Pancreas (tissue), 10 donors: Measurements from ENCODE around the gene CPNE7. TPM values are rescaled to one million over a fixed set of nuclear protein-coding genes. Genes with fewer than 3 reads are reported as not detected.

Experiments
- ATAC-seq, 4 donors: fragments of 200-7000 bp; cut with Tn5 transposase; one replicate each; pipeline versions ENCODE4 v1.8.0 to v1.9.1; 2020; ENCODE audit warnings: mild to moderate bottlenecking in 4 of 4, moderate library complexity in 4 of 4
- DNase-seq, 6 donors: peaks; one replicate each; pipeline ENCODE4 v3.0.0-alpha.2; 2020
- FAIRE-seq: peaks from 2 replicates; lab custom pipeline; 2012; peaks lifted over from hg19 to GRCh38; lab: Jason Lieb, UNC
- H3K27ac ChIP-seq, 4 donors: fragments of 200-600 bp; sonication (generic); 1 replicate in 3 of 4; 2 replicates in 1 of 4; pipeline versions ENCODE4 v1.5.0 to v1.8.0; 2020
- H3K27me3 ChIP-seq, 4 donors: fragments of 200-600 bp; one replicate each; pipeline ENCODE4 v1.8.0; 2021
- H3K36me3 ChIP-seq, 3 donors: fragments of 200-600 bp; sonication (generic) in 1 of 3; one replicate each; pipeline versions ENCODE4 v1.5.0 to v1.8.0; 2020 to 2021
- H3K4me1 ChIP-seq, 3 donors: fragments of 200-600 bp; one replicate each; pipeline ENCODE4 v1.8.0; 2021
- H3K4me3 ChIP-seq, 4 donors: fragments of 200-600 bp; sonication (generic) in 2 of 4; one replicate each; pipeline versions ENCODE4 v1.5.0 to v1.8.0; 2020 to 2021
- H3K9me3 ChIP-seq, 4 donors: fragments of 200-600 bp; one replicate each; pipeline ENCODE4 v1.8.0; 2021
- WGBS, 2 donors: extraction: QIAGEN DNeasy Blood & Tissue Kit; methylation state at CpG; one replicate each; pipeline ENCODE4 v1.1.7; 2013; 5-methylcytosine and 5-hydroxymethylcytosine counted together
- intact Hi-C, 3 donors: fragments of 100-400 bp; cut with DNase I; formaldehyde crosslinking; loops; one replicate each; pipeline versions ENCODE4 v1.11.1 to v1.14.2; 2022
- polyA plus RNA-seq, 2 donors: library from polyadenylated mRNA; stranded (reverse); fragments of 200-250 nt; gene quantifications; one replicate each; pipeline ENCODE4 v1.2.3, GENCODE V29; 2013
- total RNA-seq, 6 donors: library from RNA; stranded (reverse); fragmentation: NEBNext Ultra II Directional in 4 of 6; extraction: Animal tissue kit (Norgen Biotek cat#: 25700) in 4 of 6; gene quantifications; one replicate each; pipeline versions ENCODE4 v1.2.1 to v1.2.4, GENCODE V29; 2021 to 2023
- TF ChIP-seq, protein P1 (sequence below), 4 donors: fragments of 200-600 bp; sonication (generic) in 3 of 4; IDR thresholded peaks; one replicate each; pipeline versions ENCODE4 v1.5.0 to v1.8.0; 2021; ENCODE audit warnings: antibody characterized with exemption in 4 of 4
- donor health status: healthy with polysubstance abuse.
- donor health status: DM: no; HTN: no; CAD: no; lungs with moderate emphysema.
- donor health status: DM: no; HTN: no; CAD: no.
- donor health status: control.
- donor health status: control.
- donor health status: Bipolar disorder and iron deficiency.
- donor health status: DM: yes; HTN: yes; CAD: no.
- donor health status: DM: no; HTN: no; CAD: no.
- donor health status: DM: no; HTN: no; CAD: no.
- donor health status: DM: yes; HTN: yes; CAD: no.

The CPNE7 gene
- total RNA-seq (1 to 10 TPM in 2 of 6 donors, under 1 TPM in 4; 0.12 to 1.6 (median 0.70) TPM), polyA plus RNA-seq (1 to 10 TPM; 3.8 to 4.5 TPM)

DNA sequence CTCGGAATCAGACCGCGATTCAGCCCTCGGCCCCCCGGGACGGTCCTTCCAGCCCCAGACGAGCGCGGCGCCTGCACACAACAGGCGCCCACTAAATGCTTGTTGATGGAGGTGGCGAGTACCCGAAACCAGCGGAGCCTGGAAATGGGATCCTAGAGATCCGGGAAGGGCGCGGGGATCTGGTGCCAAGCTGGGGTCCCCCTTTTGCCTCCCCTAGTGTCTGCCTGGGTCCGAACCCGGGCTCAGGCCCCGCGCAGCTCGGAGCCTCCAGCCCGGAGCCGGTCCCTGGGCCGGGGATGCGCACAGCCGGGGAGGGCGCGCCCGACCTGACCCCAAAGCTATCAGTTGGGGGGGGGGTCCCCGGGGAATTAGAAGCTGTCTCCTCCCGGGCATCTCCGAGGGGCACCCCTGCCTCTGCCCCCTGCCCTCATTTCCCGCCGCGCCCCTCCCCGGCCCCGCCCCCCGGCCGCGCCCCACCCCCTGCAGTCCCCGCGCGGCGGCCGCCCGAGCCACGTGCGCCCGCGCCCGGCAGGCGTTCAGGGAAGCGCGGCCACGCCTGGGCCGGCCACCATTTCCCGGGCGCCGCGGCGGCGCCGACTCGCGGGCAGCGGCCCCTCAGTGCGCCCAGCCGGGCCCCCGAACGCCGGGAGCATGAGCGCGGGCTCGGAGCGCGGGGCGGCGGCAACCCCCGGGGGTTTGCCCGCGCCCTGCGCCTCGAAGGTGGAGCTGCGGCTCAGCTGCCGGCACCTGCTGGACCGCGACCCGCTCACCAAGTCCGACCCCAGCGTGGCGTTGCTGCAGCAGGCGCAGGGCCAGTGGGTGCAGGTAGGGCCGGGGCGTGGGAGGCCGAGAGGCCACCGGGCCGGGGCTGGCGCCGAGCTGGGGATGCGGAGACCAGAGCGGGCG, at the start of gene CPNE7:
Gene CPNE7, plus strand, starts transcription at position 512 of the 906 bp plus-strand sequence. Its CDS starts 140 bp downstream, at position 652.
- TF ChIP-seq, protein P1, sequence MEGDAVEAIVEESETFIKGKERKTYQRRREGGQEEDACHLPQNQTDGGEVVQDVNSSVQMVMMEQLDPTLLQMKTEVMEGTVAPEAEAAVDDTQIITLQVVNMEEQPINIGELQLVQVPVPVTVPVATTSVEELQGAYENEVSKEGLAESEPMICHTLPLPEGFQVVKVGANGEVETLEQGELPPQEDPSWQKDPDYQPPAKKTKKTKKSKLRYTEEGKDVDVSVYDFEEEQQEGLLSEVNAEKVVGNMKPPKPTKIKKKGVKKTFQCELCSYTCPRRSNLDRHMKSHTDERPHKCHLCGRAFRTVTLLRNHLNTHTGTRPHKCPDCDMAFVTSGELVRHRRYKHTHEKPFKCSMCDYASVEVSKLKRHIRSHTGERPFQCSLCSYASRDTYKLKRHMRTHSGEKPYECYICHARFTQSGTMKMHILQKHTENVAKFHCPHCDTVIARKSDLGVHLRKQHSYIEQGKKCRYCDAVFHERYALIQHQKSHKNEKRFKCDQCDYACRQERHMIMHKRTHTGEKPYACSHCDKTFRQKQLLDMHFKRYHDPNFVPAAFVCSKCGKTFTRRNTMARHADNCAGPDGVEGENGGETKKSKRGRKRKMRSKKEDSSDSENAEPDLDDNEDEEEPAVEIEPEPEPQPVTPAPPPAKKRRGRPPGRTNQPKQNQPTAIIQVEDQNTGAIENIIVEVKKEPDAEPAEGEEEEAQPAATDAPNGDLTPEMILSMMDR (IDR thresholded peaks at IDR 0.05), result no peak
- H3K36me3 ChIP-seq, result no peaks in the 10 kb centered on the region
- no peaks in the 10 kb centered on the region for H3K9me3 ChIP-seq
- WGBS, 2 donors, result 4% methylated on average over 50 to 99 of the region's 103 CpGs
- DNase-seq (peak in 1 of 6 donors; percentile 67), ATAC-seq (peak in 2 of 4 donors; percentile 33 to 34), FAIRE-seq (no peak)
- peaks cover 0 to 7% (median 0%) of the 10 kb centered on the region in 3 donors for H3K4me1 ChIP-seq
- intact Hi-C loops, result no loop called here
- H3K27ac ChIP-seq, result no peak within 1 kb of the TSS
- H3K27me3 ChIP-seq, result peaks cover 0 to 4% (median 0%) of the 10 kb centered on the region in 4 donors
- H3K4me3 ChIP-seq, result peak within 1 kb of the TSS in 2 of 4 donors; percentile 13 to 33

DNA sequence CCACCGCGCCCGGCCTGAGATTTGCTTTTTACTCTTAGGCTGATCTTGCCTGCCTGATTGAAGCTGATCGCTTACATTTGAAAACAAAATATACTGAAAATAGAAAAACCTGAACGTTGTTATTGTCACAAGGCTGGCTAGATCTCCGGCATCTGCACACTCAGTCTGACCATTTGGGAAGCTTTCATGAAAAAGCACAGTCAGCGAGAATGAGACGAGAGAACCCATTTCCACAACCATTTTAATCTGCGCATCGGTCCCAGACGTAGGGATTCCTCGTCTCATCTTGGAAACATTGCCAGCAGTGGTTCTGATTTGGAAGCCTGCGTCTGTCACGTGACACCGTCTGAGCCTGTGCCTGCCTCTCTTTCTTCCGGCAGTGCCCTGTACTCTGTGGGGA, 46.5 kb upstream of the CPNE7 start:
- Histone ChIP-seq H3K27ac (no peak overlapping the region), H3K4me3 (no peak overlapping the region), H3K36me3 (peaks cover 0 to 60% (median 27%) of the 10 kb centered on the region in 3 donors), H3K9me3 (no peaks in the 10 kb centered on the region), H3K27me3 (no peaks in the 10 kb centered on the region), H3K4me1 (no peaks in the 10 kb centered on the region)
- DNase-seq (no peak), FAIRE-seq (no peak), ATAC-seq (no peak)
- 88 to 90% methylated on average over 16 of the region's 16 CpGs for WGBS, 2 donors
- intact Hi-C loops, result no loop called here
- TF ChIP-seq, protein P1 (IDR thresholded peaks at IDR 0.05), result no peak

DNA sequence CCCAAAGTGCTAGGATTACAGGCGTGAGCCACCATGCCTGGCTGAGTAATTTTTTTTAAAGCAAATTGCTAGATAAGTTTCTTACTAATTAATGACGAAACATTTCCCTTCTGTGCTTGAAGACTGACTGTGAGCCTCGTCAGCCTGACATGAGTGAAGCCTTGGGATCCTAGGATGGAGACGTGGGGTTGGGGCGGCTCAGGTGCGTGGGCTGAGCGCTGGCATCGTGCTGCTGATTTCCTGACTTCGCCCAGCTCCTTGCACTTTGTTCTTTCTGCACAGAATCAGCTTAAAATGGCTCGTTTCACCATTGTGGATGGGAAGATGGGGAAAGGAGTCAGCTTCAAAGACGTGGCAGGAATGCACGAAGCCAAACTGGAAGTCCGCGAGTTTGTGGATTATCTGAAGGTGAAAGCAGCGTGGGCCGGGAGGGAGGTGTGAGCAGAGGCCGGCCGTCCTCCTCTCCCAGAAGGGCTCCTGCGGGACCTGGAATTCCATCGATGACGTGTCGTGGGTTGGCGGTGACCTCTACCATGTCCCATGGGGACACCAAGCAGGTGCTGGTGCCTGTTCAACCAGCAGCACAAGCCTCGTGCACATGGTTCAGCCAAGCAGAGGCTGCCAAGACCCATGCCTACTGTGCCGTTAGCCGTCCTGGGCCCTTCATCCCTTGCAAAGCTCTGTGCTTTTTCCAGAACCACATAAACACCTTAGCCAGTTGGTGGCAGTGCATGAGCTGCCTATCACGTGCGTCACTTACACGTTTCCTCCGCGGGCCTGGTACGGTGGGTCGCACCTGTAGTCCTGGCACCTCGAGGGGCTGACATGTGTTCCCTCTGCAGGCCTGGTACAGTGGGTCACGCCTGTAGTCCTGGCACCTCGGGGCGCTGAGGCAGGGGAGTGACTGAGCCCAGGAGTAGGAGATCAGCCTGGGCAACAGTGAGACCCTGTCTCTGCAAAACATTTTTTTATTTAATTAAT, 44.9 kb upstream of the CPNE7 start:
- intact Hi-C loops, result no loop called here
- Histone ChIP-seq H3K4me3 (no peak overlapping the region), H3K9me3 (no peaks in the 10 kb centered on the region), H3K27me3 (no peaks in the 10 kb centered on the region), H3K27ac (no peak overlapping the region), H3K36me3 (peaks cover 0 to 69% (median 24%) of the 10 kb centered on the region in 3 donors), H3K4me1 (no peaks in the 10 kb centered on the region)
- FAIRE-seq (no peak), DNase-seq (no peak), ATAC-seq (no peak)
- TF ChIP-seq, protein P1 (IDR thresholded peaks at IDR 0.05), result no peak
- WGBS, 2 donors, result 93 to 96% methylated on average over 37 of the region's 37 CpGs

DNA sequence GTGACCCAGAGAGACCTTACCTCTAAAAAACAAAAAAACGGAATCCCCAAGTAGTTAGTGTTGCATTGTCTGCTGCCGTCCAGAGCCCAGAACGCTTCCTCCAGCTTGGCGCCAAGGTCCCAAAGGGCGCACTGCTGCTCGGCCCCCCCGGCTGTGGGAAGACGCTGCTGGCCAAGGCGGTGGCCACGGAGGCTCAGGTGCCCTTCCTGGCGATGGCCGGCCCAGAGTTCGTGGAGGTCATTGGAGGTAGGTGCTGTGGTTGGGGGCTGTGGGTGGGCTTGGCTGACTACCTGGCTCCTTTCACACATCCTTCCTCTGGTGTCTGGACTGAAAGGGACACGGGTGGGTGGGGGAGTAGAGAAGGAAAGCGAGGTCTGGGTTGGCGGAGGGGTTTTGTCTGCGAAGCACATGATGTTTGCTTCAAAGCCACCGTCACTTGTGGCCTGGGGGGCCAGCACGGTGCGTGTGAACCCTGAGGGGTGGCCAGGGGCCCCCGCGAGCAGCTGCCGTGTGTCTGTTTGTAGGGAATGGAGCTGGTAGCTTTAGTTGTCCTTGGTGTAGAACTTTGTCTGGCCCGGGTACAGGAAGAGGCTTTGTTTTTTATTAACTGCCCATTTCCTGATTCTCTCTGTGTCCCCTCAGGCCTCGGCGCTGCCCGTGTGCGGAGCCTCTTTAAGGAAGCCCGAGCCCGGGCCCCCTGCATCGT, 43.6 kb upstream of the CPNE7 start:
- H3K36me3 ChIP-seq, result peaks cover 0 to 64% (median 18%) of the 10 kb centered on the region in 3 donors

More for the DNA sequence above, 43.6 kb upstream of the CPNE7 start:
- WGBS, 2 donors, result 91 to 92% methylated on average over 31 of the region's 31 CpGs
- no peak overlapping the region for H3K27ac ChIP-seq
- H3K4me1 ChIP-seq, result no peaks in the 10 kb centered on the region
- no peak for ATAC-seq
- DNase-seq, result no peak
- no peaks in the 10 kb centered on the region for H3K27me3 ChIP-seq
- intact Hi-C loops, result no loop called here
- TF ChIP-seq, protein P1 (IDR thresholded peaks at IDR 0.05), result no peak
- no peaks in the 10 kb centered on the region for H3K9me3 ChIP-seq
- FAIRE-seq, result no peak
- H3K4me3 ChIP-seq, result no peak overlapping the region
